ENCODE measurements around the gene MYRIP.

Gene MYRIP

DNA sequence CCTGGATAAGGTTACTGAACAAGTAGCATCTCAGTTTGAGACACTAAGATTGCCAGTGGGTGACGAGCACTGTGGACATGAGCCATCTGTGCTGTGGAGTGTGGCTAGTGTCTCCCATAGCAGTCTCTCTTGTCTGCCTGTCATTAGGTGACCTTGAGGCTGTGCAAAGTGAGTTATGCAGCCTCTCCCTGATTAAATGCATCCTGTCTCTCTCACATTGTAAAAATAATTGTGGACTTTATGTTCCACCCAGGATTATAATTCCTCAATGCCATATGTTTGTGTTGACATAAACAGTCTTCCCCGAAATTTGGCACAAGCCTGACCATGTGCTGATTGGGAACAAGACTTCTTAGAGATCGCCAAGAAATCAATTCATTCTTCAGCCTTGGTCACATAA lies 168.9 kb downstream of the MYRIP start:
- TF ChIP-seq, protein P1, sequence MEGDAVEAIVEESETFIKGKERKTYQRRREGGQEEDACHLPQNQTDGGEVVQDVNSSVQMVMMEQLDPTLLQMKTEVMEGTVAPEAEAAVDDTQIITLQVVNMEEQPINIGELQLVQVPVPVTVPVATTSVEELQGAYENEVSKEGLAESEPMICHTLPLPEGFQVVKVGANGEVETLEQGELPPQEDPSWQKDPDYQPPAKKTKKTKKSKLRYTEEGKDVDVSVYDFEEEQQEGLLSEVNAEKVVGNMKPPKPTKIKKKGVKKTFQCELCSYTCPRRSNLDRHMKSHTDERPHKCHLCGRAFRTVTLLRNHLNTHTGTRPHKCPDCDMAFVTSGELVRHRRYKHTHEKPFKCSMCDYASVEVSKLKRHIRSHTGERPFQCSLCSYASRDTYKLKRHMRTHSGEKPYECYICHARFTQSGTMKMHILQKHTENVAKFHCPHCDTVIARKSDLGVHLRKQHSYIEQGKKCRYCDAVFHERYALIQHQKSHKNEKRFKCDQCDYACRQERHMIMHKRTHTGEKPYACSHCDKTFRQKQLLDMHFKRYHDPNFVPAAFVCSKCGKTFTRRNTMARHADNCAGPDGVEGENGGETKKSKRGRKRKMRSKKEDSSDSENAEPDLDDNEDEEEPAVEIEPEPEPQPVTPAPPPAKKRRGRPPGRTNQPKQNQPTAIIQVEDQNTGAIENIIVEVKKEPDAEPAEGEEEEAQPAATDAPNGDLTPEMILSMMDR (IDR thresholded peaks at IDR 0.05; ENCODE audit: control insufficient read depth, insufficient read depth, low read depth, low read length, missing control alignments), result no peak
- no peak overlapping the region for H3K4me3 ChIP-seq (ENCODE audit: control insufficient read depth, low read depth, low read length)
- no peak for DNase-seq (ENCODE audit: low read depth)

DNA sequence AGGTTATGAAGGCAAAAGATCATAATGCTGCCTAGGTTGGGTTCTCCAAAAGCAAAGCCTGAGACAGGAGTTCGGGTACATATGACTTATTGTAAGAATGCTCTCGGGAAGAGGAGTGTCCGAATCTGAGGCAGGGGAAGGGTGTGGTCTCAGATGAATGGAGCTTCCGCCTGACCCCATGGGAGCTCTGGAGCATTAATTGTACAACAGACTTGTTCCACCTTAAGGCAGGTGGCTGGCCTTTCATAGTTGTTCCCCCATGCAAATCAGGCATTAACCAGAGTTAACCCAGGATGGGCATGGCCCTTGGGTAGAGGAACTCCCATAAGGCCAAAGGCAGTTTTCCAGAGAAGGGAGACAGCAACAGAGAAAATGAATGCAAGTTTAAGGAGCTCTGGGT lies 170.6 kb downstream of the MYRIP start:
- no peak for DNase-seq (ENCODE audit: low read depth)
- TF ChIP-seq, protein P1 (IDR thresholded peaks at IDR 0.05; ENCODE audit: control insufficient read depth, insufficient read depth, low read depth, low read length, missing control alignments), result no peak
- no peak overlapping the region for H3K4me3 ChIP-seq (ENCODE audit: control insufficient read depth, low read depth, low read length)

- no peak overlapping the region for H3K4me3 ChIP-seq (ENCODE audit: control insufficient read depth, low read depth, low read length)
- no peak for DNase-seq (ENCODE audit: low read depth)
- TF ChIP-seq, protein P1 (IDR thresholded peaks at IDR 0.05; ENCODE audit: control insufficient read depth, insufficient read depth, low read depth, low read length, missing control alignments), result no peak
Observed at GRCh38 chr3:39980781-39981180, 171.4 kb downstream of the MYRIP start.

DNA sequence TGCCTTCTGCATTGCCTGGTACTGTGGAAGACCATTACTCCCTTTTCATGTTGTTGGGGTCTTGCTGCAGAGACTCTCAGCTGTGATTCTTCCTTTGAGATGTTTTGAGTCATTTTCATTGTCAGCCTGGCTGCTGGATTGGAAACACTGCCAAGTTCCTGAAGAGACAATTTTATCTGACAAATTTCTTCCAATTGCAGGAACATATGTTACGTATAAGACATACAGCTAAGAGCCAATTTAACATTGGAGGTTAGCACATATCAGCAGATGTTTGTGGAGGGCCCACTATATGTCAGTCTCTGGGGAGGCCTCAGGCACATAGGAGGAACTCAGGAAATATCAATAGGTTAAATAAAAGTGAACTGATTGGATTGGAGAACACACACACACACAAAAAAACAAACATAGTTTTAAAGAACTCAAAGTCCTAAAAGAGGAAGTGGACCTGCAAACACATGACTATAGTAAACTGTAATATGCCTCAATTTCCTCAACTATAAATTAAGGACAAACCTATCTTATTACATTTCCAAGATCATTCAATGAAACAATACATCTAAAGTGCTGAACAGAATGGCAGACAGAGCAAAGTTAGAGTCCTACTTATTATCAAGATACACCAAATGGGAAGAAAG lies 172.3 kb downstream of the MYRIP start:
- no peak overlapping the region for H3K4me3 ChIP-seq (ENCODE audit: control insufficient read depth, low read depth, low read length)
- TF ChIP-seq, protein P1 (IDR thresholded peaks at IDR 0.05; ENCODE audit: control insufficient read depth, insufficient read depth, low read depth, low read length, missing control alignments), result no peak
- no peak for DNase-seq (ENCODE audit: low read depth)

DNA sequence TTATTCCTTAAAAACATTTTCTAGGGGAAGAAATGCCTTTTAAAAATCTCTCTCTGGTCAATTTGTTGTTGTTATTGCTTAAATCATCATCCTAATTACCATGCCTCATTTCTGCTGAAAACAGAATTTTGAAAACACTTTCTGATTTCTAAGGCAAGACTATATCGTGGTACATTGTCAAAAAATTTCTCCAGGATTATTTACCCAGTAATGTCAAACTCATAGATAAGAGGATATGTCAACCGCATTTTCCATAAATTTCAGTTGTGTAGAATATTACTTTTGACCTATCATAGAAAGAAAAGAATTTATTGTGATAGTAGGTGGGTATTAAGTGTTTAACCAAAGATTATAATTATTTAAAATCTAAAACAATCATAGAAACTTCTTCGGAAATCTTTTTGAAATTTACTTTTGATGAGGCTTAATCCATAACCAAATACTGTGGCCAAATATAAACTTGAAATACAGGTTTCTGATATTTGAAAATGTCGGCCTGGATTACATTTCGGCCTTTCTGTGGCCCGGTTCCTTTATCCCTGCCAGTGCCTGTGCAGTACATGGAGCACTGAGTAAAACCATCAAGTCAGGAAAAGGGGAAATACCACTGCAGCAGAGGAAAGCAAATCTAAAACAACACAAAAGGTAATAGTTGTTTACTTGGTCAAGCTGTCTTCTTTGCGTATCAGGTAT lies 173.4 kb downstream of the MYRIP start:
- no peak for DNase-seq (ENCODE audit: low read depth)
- H3K4me3 ChIP-seq (ENCODE audit: control insufficient read depth, low read depth, low read length), result no peak overlapping the region
- TF ChIP-seq, protein P1 (IDR thresholded peaks at IDR 0.05; ENCODE audit: control insufficient read depth, insufficient read depth, low read depth, low read length, missing control alignments), result no peak

DNA sequence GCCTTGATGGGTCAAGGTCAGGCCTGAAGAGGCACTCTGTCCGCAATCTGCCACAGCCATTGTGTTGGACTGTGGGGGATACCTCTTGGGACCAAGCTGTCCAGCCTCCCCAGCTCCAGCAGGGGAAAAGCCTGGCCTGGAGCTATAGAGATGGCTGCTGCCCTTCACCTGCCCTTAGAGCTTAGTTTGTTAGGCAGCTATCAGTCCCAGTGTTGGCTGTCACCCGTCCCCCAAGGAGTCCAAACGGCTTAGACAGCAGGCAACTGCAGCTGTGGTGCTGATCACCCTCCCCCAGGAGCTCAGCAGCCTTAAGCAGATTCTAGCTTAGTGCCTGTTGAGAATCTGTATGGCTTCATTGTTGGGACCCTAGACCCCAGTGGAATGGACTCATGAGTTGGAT lies 180.3 kb downstream of the MYRIP start:
- no peak for DNase-seq (ENCODE audit: low read depth)
- TF ChIP-seq, protein P1 (IDR thresholded peaks at IDR 0.05; ENCODE audit: control insufficient read depth, insufficient read depth, low read depth, low read length, missing control alignments), result no peak
- H3K4me3 ChIP-seq (ENCODE audit: control insufficient read depth, low read depth, low read length), result no peak overlapping the region

Measured in AG09309 (cell line).